Measurements from ENCODE around the gene C5orf58. TPM values are rescaled to one million over a fixed set of nuclear protein-coding genes. Genes with fewer than 3 reads are reported as not detected.
"Not testable (repeated sequence)": the region's sequence is repeated elsewhere in the genome, so short reads cannot be mapped to it uniquely, and the experiment has no call there.

C5orf58 gene
- total RNA-seq, 2 donors from 2014 or later: not detected

- no peak for DNase-seq (ENCODE audit: low spot score)
- Mint-ChIP-seq H3K27me3 (no peaks in the 10 kb centered on the region), H3K4me3 (no peak overlapping the region), H3K9me3 (no peaks in the 10 kb centered on the region), H3K36me3 (no peaks in the 10 kb centered on the region), H3K27ac (no peak overlapping the region), H3K4me1 (ENCODE audit: low read depth in 2 of 2) (no peaks in the 10 kb centered on the region)
- ATAC-seq: peak in 1 of 2 donors; percentile 40
Observed at GRCh38 chr5:170233358-170233892, 640 bp downstream of the C5orf58 start.

- Mint-ChIP-seq H3K27ac (peak overlapping the region; percentile 15 to 42), H3K9me3 (no peaks in the 10 kb centered on the region), H3K27me3 (no peaks in the 10 kb centered on the region), H3K36me3 (no peaks in the 10 kb centered on the region), H3K4me3 (no peak overlapping the region), H3K4me1 (ENCODE audit: low read depth in 2 of 2) (peaks cover 0 to 2% of the 10 kb centered on the region in 2 donors)
- peak in 1 of 2 donors; percentile 36 for ATAC-seq
- no peak for DNase-seq (ENCODE audit: low spot score)
Observed at GRCh38 chr5:170235876-170236864, 3.4 kb downstream of the C5orf58 start.

GRCh38 chr5:170238456-170239196 is 5.8 kb downstream of the C5orf58 start:
- Mint-ChIP-seq H3K36me3 (no peaks in the 10 kb centered on the region), H3K4me3 (no peak overlapping the region), H3K27ac (peak overlapping the region in 1 of 2 donors; percentile 34), H3K27me3 (no peaks in the 10 kb centered on the region), H3K4me1 (ENCODE audit: low read depth in 2 of 2) (peaks cover 0 to 2% of the 10 kb centered on the region in 2 donors), H3K9me3 (no peaks in the 10 kb centered on the region)
- no peak for DNase-seq (ENCODE audit: low spot score)
- ATAC-seq: no peak

GRCh38 chr5:170245436-170245835 is 12.7 kb downstream of the C5orf58 start:
- not testable (repeated sequence) for H3K9me3 Mint-ChIP-seq; H3K27me3 Mint-ChIP-seq; H3K4me3 Mint-ChIP-seq; H3K27ac Mint-ChIP-seq; ATAC-seq; DNase-seq (ENCODE audit: low spot score)
- Mint-ChIP-seq H3K36me3 (peaks cover 45% of the 10 kb centered on the region), H3K4me1 (ENCODE audit: low read depth in 2 of 2) (peaks cover 15 to 23% of the 10 kb centered on the region in 2 donors)

- Mint-ChIP-seq H3K36me3 (peaks cover 54% of the 10 kb centered on the region), H3K27ac (peak overlapping the region in 1 of 2 donors; percentile 81), H3K27me3 (no peaks in the 10 kb centered on the region), H3K4me1 (ENCODE audit: low read depth in 2 of 2) (peaks cover 15 to 23% of the 10 kb centered on the region in 2 donors), H3K4me3 (no peak overlapping the region), H3K9me3 (no peaks in the 10 kb centered on the region)
- DNase-seq (ENCODE audit: low spot score): no peak
- ATAC-seq: no peak
Observed at GRCh38 chr5:170246126-170246870, 13.5 kb downstream of the C5orf58 start.

GRCh38 chr5:170247363-170247762 is 14.6 kb downstream of the C5orf58 start:
- Mint-ChIP-seq H3K36me3 (peaks cover 61% of the 10 kb centered on the region), H3K27ac (peak overlapping the region in 1 of 2 donors; percentile 81), H3K4me3 (no peak overlapping the region), H3K9me3 (no peaks in the 10 kb centered on the region), H3K27me3 (no peaks in the 10 kb centered on the region), H3K4me1 (ENCODE audit: low read depth in 2 of 2) (peaks cover 15 to 23% of the 10 kb centered on the region in 2 donors)
- ATAC-seq (no peak), DNase-seq (ENCODE audit: low spot score) (no peak)

- H3K4me1 Mint-ChIP-seq (ENCODE audit: low read depth in 2 of 2): peaks cover 15 to 23% of the 10 kb centered on the region in 2 donors
- H3K27me3 Mint-ChIP-seq: no peaks in the 10 kb centered on the region
- no peaks in the 10 kb centered on the region for H3K9me3 Mint-ChIP-seq
- H3K36me3 Mint-ChIP-seq: peaks cover 61% of the 10 kb centered on the region
- no peak for ATAC-seq
- no peak for DNase-seq (ENCODE audit: low spot score)
- H3K27ac Mint-ChIP-seq: peak overlapping the region in 1 of 2 donors; percentile 81
- H3K4me3 Mint-ChIP-seq: no peak overlapping the region
Observed at GRCh38 chr5:170248172-170248930, 15.6 kb downstream of the C5orf58 start.

- Mint-ChIP-seq H3K27ac (peak overlapping the region; percentile 34 to 81), H3K36me3 (peaks cover 64% of the 10 kb centered on the region), H3K4me1 (ENCODE audit: low read depth in 2 of 2) (peaks cover 19 to 27% of the 10 kb centered on the region in 2 donors)
- H3K27me3 Mint-ChIP-seq; DNase-seq (ENCODE audit: low spot score); H3K4me3 Mint-ChIP-seq; H3K9me3 Mint-ChIP-seq; ATAC-seq: not testable (repeated sequence)
Observed at GRCh38 chr5:170248931-170249227, 16.1 kb downstream of the C5orf58 start.

- H3K27me3 Mint-ChIP-seq: no peaks in the 10 kb centered on the region
- peaks cover 24 to 32% of the 10 kb centered on the region in 2 donors for H3K4me1 Mint-ChIP-seq (ENCODE audit: low read depth in 2 of 2)
- H3K36me3 Mint-ChIP-seq: peaks cover 69% of the 10 kb centered on the region
- no peak for DNase-seq (ENCODE audit: low spot score)
- peak; percentile 48 to 73 for ATAC-seq
- no peaks in the 10 kb centered on the region for H3K9me3 Mint-ChIP-seq
- no peak overlapping the region for H3K4me3 Mint-ChIP-seq
- peak overlapping the region; percentile 34 to 81 for H3K27ac Mint-ChIP-seq
Observed at GRCh38 chr5:170249355-170249754, 16.6 kb downstream of the C5orf58 start.

- Mint-ChIP-seq H3K36me3 (peaks cover 77% of the 10 kb centered on the region), H3K27ac (peak overlapping the region in 1 of 2 donors; percentile 48), H3K4me3 (no peak overlapping the region), H3K27me3 (no peaks in the 10 kb centered on the region), H3K4me1 (ENCODE audit: low read depth in 2 of 2) (peaks cover 37 to 40% of the 10 kb centered on the region in 2 donors), H3K9me3 (no peaks in the 10 kb centered on the region)
- ATAC-seq: no peak
- no peak for DNase-seq (ENCODE audit: low spot score)
Observed at GRCh38 chr5:170250810-170251317, 18.1 kb downstream of the C5orf58 start.

- Mint-ChIP-seq H3K27ac (peak overlapping the region in 1 of 2 donors; percentile 48), H3K4me1 (ENCODE audit: low read depth in 2 of 2) (peaks cover 43 to 45% of the 10 kb centered on the region in 2 donors), H3K4me3 (no peak overlapping the region), H3K9me3 (no peaks in the 10 kb centered on the region), H3K36me3 (peaks cover 77% of the 10 kb centered on the region), H3K27me3 (no peaks in the 10 kb centered on the region)
- no peak for DNase-seq (ENCODE audit: low spot score)
- no peak for ATAC-seq
Observed at GRCh38 chr5:170251462-170251861, 18.7 kb downstream of the C5orf58 start.

- ATAC-seq: no peak
- no peaks in the 10 kb centered on the region for H3K27me3 Mint-ChIP-seq
- no peak overlapping the region for H3K4me3 Mint-ChIP-seq
- peaks cover 48 to 51% of the 10 kb centered on the region in 2 donors for H3K4me1 Mint-ChIP-seq (ENCODE audit: low read depth in 2 of 2)
- H3K9me3 Mint-ChIP-seq: no peaks in the 10 kb centered on the region
- H3K36me3 Mint-ChIP-seq: peaks cover 77% of the 10 kb centered on the region
- no peak for DNase-seq (ENCODE audit: low spot score)
- H3K27ac Mint-ChIP-seq: peak overlapping the region in 1 of 2 donors; percentile 58
Observed at GRCh38 chr5:170252109-170252508, 19.3 kb downstream of the C5orf58 start.
